ENCODE measurements around the gene PLPPR2. TPM values are rescaled to one million over a fixed set of nuclear protein-coding genes. Genes with fewer than 3 reads are reported as not detected.

The PLPPR2 gene
- total RNA-seq, 1 experiment from 2014 or later = 19.5 TPM

DNA sequence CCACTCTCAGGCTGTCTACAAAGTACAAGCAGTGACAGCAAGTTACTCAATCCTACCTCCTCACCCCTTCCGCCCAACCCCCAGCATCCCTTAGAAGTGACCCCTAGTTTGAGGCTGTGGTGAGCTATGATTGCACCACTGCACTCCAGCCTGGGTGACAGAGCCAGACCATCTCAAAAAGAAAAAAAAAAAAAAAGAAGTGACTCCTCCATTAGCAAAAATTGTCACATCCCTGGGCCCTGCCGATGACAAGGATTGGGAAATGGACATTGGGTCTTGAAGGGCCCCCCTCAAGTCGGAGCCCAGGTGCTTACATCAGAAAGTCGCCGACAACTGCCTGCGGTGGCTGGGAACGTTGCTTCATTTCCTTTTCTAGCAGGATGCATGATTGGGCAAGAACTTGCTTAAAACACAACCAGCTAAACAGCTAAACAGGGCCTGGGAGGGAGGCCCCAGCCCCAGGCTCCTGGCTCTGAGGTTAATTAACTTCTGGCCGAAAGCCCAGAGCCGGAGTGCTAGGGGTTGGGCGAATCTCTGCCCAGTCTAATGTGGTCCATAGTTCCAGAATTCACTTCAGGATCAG is 31.1 kb upstream of the PLPPR2 start:
- intact Hi-C loops (cut with micrococcal nuclease) = no loop called here
- CTCF ChIA-PET = interaction anchor here (0.5 to 1.4 kb wide), 6 partner anchors 21 to 840 kb away, joined by 3 to 4 read pairs (median 3); no protein-coding TSS in a partner anchor
- DNase-seq (ENCODE audit: unreplicated experiment) = peak; percentile 99
- no TSS peak for BruUV-seq (replicated peaks)
- no peaks in the 10 kb centered on the region for H3K27me3 Mint-ChIP-seq (ENCODE audit: insufficient read depth, unreplicated experiment)
- peaks cover 55% of the 10 kb centered on the region for H3K36me3 Mint-ChIP-seq (ENCODE audit: insufficient read depth, unreplicated experiment)
- H3K9me3 Mint-ChIP-seq (ENCODE audit: unreplicated experiment) = no peaks in the 10 kb centered on the region
- H3K4me1 Mint-ChIP-seq (ENCODE audit: insufficient read depth, unreplicated experiment) = peaks cover 16% of the 10 kb centered on the region
- peak overlapping the region; percentile 53 for H3K4me3 Mint-ChIP-seq (ENCODE audit: unreplicated experiment)
- peak overlapping the region; percentile 49 for H3K27ac Mint-ChIP-seq (ENCODE audit: low read depth, unreplicated experiment)
- TF ChIP-seq CTCF (IDR thresholded peaks at IDR 0.05; ENCODE audit: unreplicated experiment) = no peak
- POLR2A ChIA-PET = interaction anchor here (0.7 to 4.8 kb wide), 14 partner anchors 9 to 266 kb away, joined by 3 to 33 read pairs (median 5); partner anchors contain the start of genes CCDC159, SWSAP1 and TMEM205

- no peaks in the 10 kb centered on the region for H3K27me3 Mint-ChIP-seq (ENCODE audit: insufficient read depth, unreplicated experiment)
- H3K4me3 Mint-ChIP-seq (ENCODE audit: unreplicated experiment) = peak overlapping the region; percentile 53
- peak; percentile 40 for DNase-seq (ENCODE audit: unreplicated experiment)
- no peak overlapping the region for H3K27ac Mint-ChIP-seq (ENCODE audit: low read depth, unreplicated experiment)
- peaks cover 10% of the 10 kb centered on the region for H3K4me1 Mint-ChIP-seq (ENCODE audit: insufficient read depth, unreplicated experiment)
- CTCF ChIA-PET = interaction anchor here (0.5 to 1.4 kb wide), 6 partner anchors 20 to 840 kb away, joined by 3 read pairs; no protein-coding TSS in a partner anchor
- no peaks in the 10 kb centered on the region for H3K9me3 Mint-ChIP-seq (ENCODE audit: unreplicated experiment)
- POLR2A ChIA-PET = interaction anchor here (0.7 to 4.8 kb wide), 14 partner anchors 8 to 265 kb away, joined by 3 to 33 read pairs (median 5); partner anchors contain the start of genes CCDC159, RAB3D, SWSAP1 and TMEM205
- no TSS peak for BruUV-seq (replicated peaks)
- H3K36me3 Mint-ChIP-seq (ENCODE audit: insufficient read depth, unreplicated experiment) = peaks cover 54% of the 10 kb centered on the region
- intact Hi-C loops (cut with micrococcal nuclease) = no loop called here
- no peak for TF ChIP-seq CTCF (IDR thresholded peaks at IDR 0.05; ENCODE audit: unreplicated experiment)
Observed at GRCh38 chr19:11324748-11325389, 30.4 kb upstream of the PLPPR2 start.

DNA sequence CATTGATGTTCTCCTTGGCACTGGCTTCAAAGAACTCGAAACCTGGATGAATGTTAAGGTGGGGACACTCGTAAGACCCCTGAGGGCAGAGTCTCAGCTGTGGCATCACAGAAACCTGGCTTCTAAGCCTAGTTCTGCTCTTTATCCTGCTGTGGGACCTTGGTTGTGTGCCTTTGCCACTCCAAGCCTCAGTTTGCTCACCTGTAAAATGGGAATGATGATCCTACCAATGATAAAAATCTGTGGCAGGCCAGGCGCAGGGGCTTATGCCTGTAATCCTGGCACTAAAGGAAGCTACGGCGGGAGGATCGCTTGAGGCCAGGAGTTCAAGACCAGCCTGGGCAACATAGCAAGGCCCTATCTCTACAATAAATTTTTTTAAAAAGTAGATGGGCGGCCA is 29.7 kb upstream of the PLPPR2 start:
- intact Hi-C loops (cut with micrococcal nuclease) = no loop called here
- Mint-ChIP-seq H3K27me3 (ENCODE audit: insufficient read depth, unreplicated experiment) (no peaks in the 10 kb centered on the region), H3K27ac (ENCODE audit: low read depth, unreplicated experiment) (no peak overlapping the region), H3K4me1 (ENCODE audit: insufficient read depth, unreplicated experiment) (peaks cover 10% of the 10 kb centered on the region), H3K36me3 (ENCODE audit: insufficient read depth, unreplicated experiment) (peaks cover 56% of the 10 kb centered on the region), H3K9me3 (ENCODE audit: unreplicated experiment) (no peaks in the 10 kb centered on the region), H3K4me3 (ENCODE audit: unreplicated experiment) (no peak overlapping the region)
- no TSS peak for BruUV-seq (replicated peaks)
- no peak for DNase-seq (ENCODE audit: unreplicated experiment)
- TF ChIP-seq CTCF (IDR thresholded peaks at IDR 0.05; ENCODE audit: unreplicated experiment) = no peak
- ChIA-PET CTCF (interaction anchor here (0.5 to 1.4 kb wide), 3 partner anchors 19 to 205 kb away, joined by 3 read pairs; no protein-coding TSS in a partner anchor), POLR2A (interaction anchor here (1.0 to 4.8 kb wide), 3 partner anchors 14 to 52 kb away, joined by 4 to 33 read pairs (median 7); partner anchors contain the start of genes CCDC159, RAB3D and TMEM205)

DNA sequence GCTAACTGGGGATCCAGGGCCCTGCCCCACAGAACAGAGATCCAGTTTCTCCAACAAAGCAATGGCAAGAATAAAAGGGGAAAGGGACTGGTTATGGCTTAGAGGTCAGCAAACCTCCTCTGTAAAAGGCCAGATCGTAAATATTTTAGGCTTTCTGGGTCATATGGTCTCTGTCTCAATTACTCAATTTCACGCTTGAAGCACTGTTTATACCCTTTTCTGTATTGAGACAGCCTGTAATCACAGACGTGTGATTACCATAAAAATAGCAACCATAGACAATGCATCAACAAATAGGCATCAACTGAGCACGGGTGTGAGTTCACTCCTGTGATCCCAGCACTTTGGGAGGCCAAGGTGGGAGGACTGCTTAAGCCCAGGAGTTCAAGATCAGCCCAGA is 25.1 kb upstream of the PLPPR2 start:
- H3K9me3 Mint-ChIP-seq (ENCODE audit: unreplicated experiment) = no peaks in the 10 kb centered on the region
- no peaks in the 10 kb centered on the region for H3K27me3 Mint-ChIP-seq (ENCODE audit: insufficient read depth, unreplicated experiment)
- CTCF ChIA-PET = interaction anchor here (0.7 kb wide), 1 partner anchor 131 kb away, joined by 4 read pairs; no protein-coding TSS in a partner anchor
- peaks cover 1% of the 10 kb centered on the region for H3K4me1 Mint-ChIP-seq (ENCODE audit: insufficient read depth, unreplicated experiment)
- no TSS peak for BruUV-seq (replicated peaks)
- no peak for DNase-seq (ENCODE audit: unreplicated experiment)
- no peak overlapping the region for H3K27ac Mint-ChIP-seq (ENCODE audit: low read depth, unreplicated experiment)
- H3K36me3 Mint-ChIP-seq (ENCODE audit: insufficient read depth, unreplicated experiment) = peaks cover 68% of the 10 kb centered on the region
- POLR2A ChIA-PET = interaction anchor here (1.1 kb wide), 1 partner anchor 8 kb away, joined by 3 read pairs; no protein-coding TSS in a partner anchor
- intact Hi-C loops (cut with micrococcal nuclease) = no loop called here
- no peak overlapping the region for H3K4me3 Mint-ChIP-seq (ENCODE audit: unreplicated experiment)
- no peak for TF ChIP-seq CTCF (IDR thresholded peaks at IDR 0.05; ENCODE audit: unreplicated experiment)

All from MCF 10A (cell line).